Stimulated activated CD8-positive, alpha-beta memory T cell treated with anti-CD3 and anti-CD28 coated beads, Interleukin-4, amount 100 ng/mL, for 48 hours (primary cell): ENCODE results near the gene MSRB3.
"Not testable (repeated sequence)": the region's sequence is repeated elsewhere in the genome, so short reads cannot be mapped to it uniquely, and the experiment has no call there.

Experiments used
- DNase-seq: peaks from one replicate; pipeline ENCODE4 v3.0.0-alpha.2; 2020

The MSRB3 gene

GRCh38 chr12:65292241-65292640 is 13.8 kb downstream of the MSRB3 start:
- DNase-seq, result no peak

- DNase-seq, result no peak
These were observed 15.3 kb downstream of the MSRB3 start for GRCh38 chr12:65293735-65294134.

DNA sequence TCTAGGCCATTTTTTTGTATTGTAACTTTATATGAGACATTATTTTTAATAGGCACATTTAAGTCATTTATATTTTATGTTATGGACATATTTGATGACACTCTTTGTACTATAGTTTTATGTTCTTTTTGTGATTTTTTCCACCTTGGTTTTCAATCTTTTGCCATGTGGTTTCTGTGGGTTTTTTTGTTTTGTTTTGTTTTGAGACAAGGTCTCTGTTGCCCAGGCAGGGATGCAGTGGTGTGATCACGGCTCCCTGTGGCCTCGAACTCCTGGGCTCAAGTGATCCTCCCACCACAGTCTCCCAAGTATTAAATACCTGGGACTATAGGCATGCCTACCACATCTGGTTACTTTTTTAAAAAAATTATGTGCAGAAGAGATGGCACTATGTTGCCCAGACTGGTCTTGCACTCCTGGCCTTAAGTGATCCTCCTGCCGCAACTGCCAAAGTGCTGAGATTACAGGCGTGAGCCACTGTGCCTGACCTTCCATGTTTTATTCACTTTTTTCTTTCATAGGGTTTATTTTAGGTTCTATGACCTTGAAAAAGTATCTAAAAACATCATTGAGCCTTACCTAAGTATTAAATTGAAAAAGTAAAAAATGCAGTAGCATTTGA is 16.3 kb downstream of the MSRB3 start:
- no peak for DNase-seq

DNA sequence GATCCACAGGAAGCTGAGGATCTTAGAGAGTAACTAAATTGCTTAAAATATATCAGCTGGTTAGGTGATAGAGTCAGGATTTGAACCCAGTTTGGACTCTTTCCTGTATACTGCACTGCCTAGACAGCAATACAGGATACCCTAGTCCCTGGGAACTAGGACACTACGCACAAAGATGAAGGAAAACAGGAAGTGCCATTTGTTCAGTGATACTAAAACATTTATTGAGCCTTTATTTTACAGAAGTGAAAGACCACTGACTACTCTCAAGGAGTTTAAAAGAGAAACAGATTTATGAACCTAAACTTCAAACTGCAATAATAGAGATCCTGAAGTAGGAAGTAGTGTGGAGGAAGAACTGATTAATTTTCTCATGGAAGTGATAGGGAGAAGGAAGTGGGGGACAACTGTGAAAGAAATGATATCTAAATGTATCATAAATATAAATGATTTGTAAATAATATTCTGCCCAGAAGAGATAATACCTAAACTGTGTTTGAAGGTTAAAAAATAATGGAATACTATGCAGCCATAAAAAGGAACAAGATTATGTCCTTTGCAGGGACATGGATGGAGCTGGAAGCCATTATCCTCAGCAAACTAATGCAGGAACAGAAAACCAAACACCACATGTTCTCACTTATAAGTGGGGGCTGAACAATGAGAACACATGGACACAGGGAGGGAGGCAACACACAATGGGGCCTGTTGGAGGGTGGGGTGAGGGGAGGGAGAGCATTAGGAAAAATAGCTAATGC is 18.2 kb downstream of the MSRB3 start:
- no peak for DNase-seq

DNA sequence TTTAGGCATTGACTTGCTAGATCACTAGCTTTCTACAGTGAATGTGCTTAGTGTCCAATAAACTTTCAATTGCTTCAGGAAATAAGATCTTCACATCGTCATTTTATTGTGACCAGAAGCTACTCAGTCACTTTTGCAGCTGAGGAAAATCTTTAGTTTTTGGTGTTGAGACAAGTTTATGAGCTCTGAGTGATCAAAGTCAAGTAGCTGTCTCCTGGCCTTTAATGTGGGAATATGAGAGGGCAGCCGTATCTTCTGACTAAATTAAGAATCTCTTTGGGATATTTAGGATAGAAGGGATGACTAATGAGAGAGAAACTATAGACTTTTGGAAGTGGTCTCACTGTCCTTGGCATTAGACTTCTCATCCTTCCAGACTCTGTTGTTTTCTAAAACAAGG is 21.6 kb downstream of the MSRB3 start:
- DNase-seq, result no peak

DNA sequence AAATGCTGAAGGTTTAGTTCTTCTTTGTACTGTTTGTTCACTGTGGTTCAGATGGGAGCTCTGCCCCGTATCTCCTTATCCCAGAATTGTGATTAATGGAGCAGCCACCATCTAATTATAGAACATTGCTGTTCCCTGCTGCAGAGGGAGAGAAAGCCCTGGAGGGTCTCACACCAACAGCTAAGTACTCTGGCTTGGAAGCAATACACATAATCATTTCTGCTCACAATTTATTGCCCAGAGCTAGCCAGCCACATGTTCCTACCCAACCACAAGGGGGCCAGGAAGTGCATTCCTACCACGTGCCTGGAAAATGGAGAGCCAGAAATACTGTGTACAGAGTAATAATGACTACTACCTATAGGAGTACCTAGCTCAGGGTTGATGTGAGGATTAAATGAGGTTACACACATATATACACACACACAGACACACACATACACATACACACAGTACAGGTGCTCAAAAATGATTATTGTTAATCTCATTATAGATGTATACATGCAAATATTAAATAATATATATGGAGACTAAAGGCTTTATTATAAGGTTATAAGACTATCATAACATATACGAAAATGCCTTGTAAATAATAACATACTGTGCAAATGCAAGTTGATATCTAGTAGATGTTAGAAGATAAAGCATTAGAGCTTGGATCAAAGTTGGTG is 22.3 kb downstream of the MSRB3 start:
- DNase-seq, result no peak

GRCh38 chr12:65302891-65303290 is 24.4 kb downstream of the MSRB3 start:
- no peak for DNase-seq

- no peak for DNase-seq
These were observed 27.0 kb downstream of the MSRB3 start for GRCh38 chr12:65305346-65305950.

DNA sequence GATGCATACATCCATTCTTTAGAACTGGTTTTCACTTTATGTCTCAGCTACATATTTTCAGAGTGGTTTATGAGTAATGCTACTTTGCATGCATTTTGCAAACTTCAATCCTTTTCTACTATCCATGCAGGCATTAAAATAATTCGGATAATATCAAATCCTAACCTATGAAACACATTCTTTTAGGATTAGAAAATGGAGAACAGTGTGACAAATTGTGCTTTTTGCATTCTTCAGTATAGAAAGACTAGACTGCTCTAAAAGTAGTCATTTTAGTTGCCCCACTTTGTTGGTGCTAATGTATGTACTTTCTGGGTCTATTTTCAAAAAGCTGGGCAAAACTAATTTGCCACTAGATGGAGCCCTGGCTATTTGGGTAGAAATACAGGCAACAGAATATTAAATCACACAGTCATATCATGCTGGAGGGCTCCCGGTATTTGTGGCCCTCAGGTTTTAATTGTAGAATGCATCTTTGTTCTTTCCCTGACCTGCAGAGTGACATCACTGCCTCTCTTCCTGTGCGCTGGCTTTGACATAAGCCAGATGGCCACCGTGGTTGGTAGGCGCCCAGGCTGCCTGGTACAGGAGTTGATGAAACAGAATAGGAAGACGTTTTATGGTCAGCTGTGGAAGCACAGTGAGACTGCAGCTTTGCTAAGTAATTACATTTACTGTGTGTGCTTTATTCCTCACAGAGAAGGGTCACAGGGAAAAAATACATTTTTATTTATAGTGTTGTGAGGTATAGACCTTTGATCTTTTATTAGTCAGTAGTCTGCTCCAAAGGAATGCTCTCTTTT is 28.1 kb downstream of the MSRB3 start:
- DNase-seq, result no peak

GRCh38 chr12:65307169-65307501 is 28.7 kb downstream of the MSRB3 start:
- DNase-seq, result no peak

GRCh38 chr12:65308006-65308405 is 29.5 kb downstream of the MSRB3 start:
- DNase-seq, result no peak

GRCh38 chr12:65308601-65309071 is 30.2 kb downstream of the MSRB3 start:
- DNase-seq, result no peak

GRCh38 chr12:65311260-65311659 is 32.8 kb downstream of the MSRB3 start:
- DNase-seq, result no peak

DNA sequence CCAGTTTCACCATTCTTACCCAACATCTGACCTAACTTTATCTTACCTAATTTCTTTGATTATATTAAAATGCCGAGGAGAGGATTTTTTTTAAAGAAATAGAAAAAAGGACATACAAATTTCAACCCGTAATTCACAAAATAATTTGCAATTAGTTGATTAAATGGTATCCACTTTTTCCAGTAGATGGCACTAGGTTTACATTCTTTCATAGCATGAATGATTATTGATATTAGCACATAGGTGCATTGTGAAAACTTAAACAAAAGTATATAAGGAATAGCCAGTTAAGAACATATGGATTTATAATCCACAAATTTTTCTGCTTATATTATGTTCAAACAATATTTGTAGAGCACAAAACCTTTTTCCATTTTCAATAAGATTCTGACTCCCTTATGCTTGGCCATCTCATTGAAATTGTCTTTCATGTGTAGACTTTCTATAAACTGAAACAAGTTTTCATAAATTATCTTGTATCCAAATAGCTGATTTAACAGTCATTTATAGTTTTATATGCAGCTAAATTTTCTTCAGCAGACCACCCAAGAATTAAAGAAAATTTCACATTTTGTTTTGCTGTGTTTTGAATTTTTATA is 35.3 kb downstream of the MSRB3 start:
- DNase-seq, result no peak

DNA sequence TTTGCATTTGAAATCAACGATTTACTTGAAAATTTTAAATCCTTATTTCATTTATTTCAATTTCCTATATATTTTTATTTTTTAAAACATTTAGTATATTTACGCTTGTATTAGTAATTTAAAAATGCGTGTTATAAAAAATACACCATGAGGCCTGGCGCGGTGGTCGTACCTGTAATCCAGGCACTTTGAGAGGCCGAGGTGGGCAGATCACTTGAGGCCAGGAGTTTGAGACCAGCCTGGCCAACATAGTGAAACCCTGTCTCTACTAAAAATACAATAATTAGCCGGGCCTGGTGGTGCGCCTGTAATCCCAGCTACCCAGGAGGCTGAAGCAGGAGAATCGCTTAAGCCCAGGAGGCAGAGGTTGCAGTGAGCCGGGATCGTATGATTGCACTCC is 36.8 kb downstream of the MSRB3 start:
- not testable (repeated sequence) for DNase-seq

DNA sequence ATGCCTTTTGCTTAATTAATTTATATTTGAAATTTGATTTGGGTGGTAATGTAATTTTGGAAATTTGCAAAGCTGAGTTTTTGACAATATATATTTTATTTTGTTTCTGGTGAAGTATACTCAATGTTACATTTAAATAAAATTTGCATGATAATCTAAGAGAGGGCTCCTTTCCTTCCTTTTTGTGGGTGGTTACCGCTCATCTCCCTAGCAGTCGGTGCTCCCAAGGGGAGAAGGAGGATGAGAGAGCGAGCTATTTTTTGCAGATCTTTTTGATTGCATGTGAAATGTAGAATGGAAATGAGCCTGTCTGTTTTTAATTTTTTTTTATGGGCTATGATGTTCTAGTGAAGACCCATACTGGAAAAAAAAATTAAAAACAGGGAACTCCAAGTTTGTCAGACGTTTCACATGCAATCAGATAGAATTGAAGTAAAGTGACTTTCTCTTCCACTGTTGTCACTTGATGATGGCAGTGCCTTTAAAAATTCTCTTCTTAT is 39.8 kb downstream of the MSRB3 start:
- DNase-seq, result no peak

- no peak for DNase-seq
These were observed 41.3 kb downstream of the MSRB3 start for GRCh38 chr12:65319688-65320200.

DNA sequence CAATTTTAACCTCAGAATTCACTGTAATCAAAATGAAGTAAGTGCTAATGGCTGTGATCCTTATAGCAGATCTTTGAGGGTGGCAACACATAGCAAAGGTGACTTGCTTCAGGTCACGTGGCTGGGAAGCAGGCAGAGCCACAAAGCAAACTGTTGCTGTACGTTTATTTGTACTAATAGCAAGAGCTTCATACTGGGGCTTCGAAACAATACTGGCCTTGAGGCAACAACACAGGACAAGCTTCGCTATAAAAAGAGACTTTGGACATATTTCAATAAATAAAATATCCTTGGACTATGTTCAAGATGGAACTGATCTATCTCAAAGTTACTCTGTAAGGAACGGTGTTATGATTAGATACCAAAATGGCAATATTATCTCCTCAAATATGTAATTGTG is 44.6 kb downstream of the MSRB3 start:
- DNase-seq, result no peak

- DNase-seq, result no peak
These were observed 45.6 kb downstream of the MSRB3 start for GRCh38 chr12:65324056-65324455.

- no peak for DNase-seq
These were observed 46.1 kb downstream of the MSRB3 start for GRCh38 chr12:65324551-65324950.

DNA sequence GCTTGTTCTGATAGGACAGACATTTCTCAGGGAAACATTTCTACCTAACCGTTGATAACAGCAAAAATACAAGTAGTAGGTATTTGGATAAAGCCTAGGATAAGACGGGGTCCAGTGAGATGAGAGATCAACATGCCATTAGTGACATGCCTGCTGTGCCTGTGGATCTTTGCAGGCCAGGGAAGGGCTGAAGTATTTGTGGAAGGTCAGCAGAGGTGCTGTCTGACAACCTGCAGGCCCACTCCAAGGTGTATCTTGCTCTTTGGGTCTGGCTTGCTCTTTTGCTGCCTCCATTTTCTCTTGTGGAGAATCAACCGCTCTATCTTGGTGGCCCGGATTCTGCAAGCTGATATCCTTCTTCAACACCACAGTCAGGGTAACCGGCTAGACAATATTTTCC is 46.7 kb downstream of the MSRB3 start:
- DNase-seq, result no peak

DNA sequence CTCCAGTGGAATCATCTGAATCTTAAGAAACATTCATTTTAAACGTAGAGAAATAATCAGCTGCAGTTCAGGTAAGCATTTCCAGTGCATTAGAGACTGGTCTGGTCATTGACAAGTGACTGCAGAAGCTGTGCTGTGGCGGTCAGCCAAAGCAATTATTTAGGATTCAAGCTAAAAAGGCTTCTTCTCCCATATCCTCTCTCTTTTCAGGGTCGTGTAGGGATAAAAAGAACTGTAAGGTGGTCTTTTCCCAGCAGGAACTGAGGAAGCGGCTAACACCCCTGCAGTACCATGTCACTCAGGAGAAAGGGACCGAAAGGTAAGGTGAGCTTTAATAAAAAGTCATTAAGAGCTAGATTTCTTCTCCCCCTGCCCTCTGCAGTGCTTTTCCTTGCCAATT is 48.1 kb downstream of the MSRB3 start:
- DNase-seq, result no peak
